H1 (cell line): ENCODE data around the gene DPYD. TPM values are rescaled to one million over a fixed set of nuclear protein-coding genes. Genes with fewer than 3 reads are reported as not detected.

Source experiments
- CTCF ChIA-PET: fragments of 300-600 bp; sonication (Branson Sonifier 250); formaldehyde crosslinking; loops from one replicate; lab custom pipeline; 2021; ENCODE audit not compliant: partially characterized antibody; lab: Charles Lee
- POLR2A ChIA-PET: fragments of 300-600 bp; sonication (Branson Sonifier 250); formaldehyde crosslinking; loops from one replicate; lab custom pipeline; 2021; ENCODE audit warnings: inconsistent platforms; ENCODE audit not compliant: partially characterized antibody; lab: Charles Lee
- DNase-seq, 2 experiments: peaks; one replicate each; pipeline versions ENCODE4 v3.0.0 to v3.0.0-alpha.2; 2010 to 2022; ENCODE audit warnings: low spot score in 2 of 2, low read depth in 1 of 2, mixed read lengths in 1 of 2
- FAIRE-seq: peaks from 2 replicates; lab custom pipeline; 2011; peaks lifted over from hg19 to GRCh38; lab: Jason Lieb, UNC
- H2AFZ ChIP-seq: 2 replicates; pipeline ENCODE4 v1.8.1; 2012; ENCODE audit warnings: low read length, inconsistent platforms
- H2AK5ac ChIP-seq: 2 replicates; pipeline ENCODE4 v1.6.1; 2013; ENCODE audit warnings: low read depth, low read length
- H2BK120ac ChIP-seq: replicated peaks from 2 replicates; pipeline ENCODE3; 2013; ENCODE audit warnings: low read depth, low read length, inconsistent platforms
- H2BK12ac ChIP-seq: 2 replicates; pipeline ENCODE4 v1.6.1; 2013; ENCODE audit warnings: low read depth, low read length
- H2BK15ac ChIP-seq: 2 replicates; pipeline ENCODE4 v1.6.1; 2013; ENCODE audit warnings: low read length
- H2BK20ac ChIP-seq: 2 replicates; pipeline ENCODE4 v1.6.1; 2013; ENCODE audit warnings: low read length
- H2BK5ac ChIP-seq: 2 replicates; pipeline ENCODE4 v1.6.1; 2013; ENCODE audit warnings: low read depth, low read length
- H3K14ac ChIP-seq: 2 replicates; pipeline ENCODE4 v1.6.1; 2013; ENCODE audit warnings: inconsistent platforms; ENCODE audit not compliant: insufficient read length
- H3K18ac ChIP-seq: 2 replicates; pipeline ENCODE4 v1.6.1; 2013; ENCODE audit warnings: low read length; ENCODE audit errors: extremely low read depth
- H3K23ac ChIP-seq: 2 replicates; pipeline ENCODE4 v1.6.1; 2013; ENCODE audit warnings: inconsistent platforms; ENCODE audit not compliant: insufficient read length
- H3K23me2 ChIP-seq: 2 replicates; pipeline ENCODE4 v1.6.1; 2013; ENCODE audit warnings: low read depth, low read length
- H3K27ac ChIP-seq: 2 replicates; pipeline ENCODE4 v1.6.1; 2011; ENCODE audit warnings: low read depth, low read length, inconsistent platforms
- H3K27me3 ChIP-seq, 4 experiments: replicated peaks in 1 of 4; 1 replicate in 1 of 4; 2 replicates in 3 of 4; pipeline versions ENCODE4 v1.6.1 to v1.8.1; 2011 to 2013; ENCODE audit warnings: low read length in 3 of 4, mild to moderate bottlenecking in 3 of 4, inconsistent platforms in 2 of 4, mixed read lengths in 2 of 4, moderate library complexity in 1 of 4; ENCODE audit not compliant: control insufficient read depth in 3 of 4, insufficient read depth in 3 of 4; ENCODE audit errors: extremely low read depth in 1 of 4
- H3K36me3 ChIP-seq, 4 experiments: 2 replicates each; pipeline versions ENCODE4 v1.6.1 to v1.8.1; 2011 to 2013; ENCODE audit warnings: mild to moderate bottlenecking in 4 of 4, low read length in 3 of 4, moderate library complexity in 2 of 4, control low read depth in 1 of 4, inconsistent platforms in 1 of 4; ENCODE audit not compliant: insufficient read depth in 4 of 4, control insufficient read depth in 2 of 4
- H3K4ac ChIP-seq: replicated peaks from 2 replicates; pipeline ENCODE3; 2013; ENCODE audit warnings: low read length, low read depth, mixed read lengths, inconsistent platforms; ENCODE audit not compliant: insufficient read length
- H3K4me1 ChIP-seq, 4 experiments: replicated peaks in 1 of 4; 1 replicate in 1 of 4; 2 replicates in 3 of 4; pipeline versions ENCODE4 v1.6.1 to v1.8.1; 2011 to 2013; ENCODE audit warnings: low read length in 3 of 4, inconsistent platforms in 2 of 4, mixed read lengths in 1 of 4; ENCODE audit not compliant: insufficient read depth in 4 of 4, control insufficient read depth in 3 of 4
- H3K4me2 ChIP-seq, 2 experiments: 2 replicates each; pipeline versions ENCODE4 v1.6.1 to v1.8.1; 2011 to 2013; ENCODE audit warnings: low read depth in 2 of 2, low read length in 2 of 2, control low read depth in 1 of 2, inconsistent platforms in 1 of 2, mild to moderate bottlenecking in 1 of 2; ENCODE audit not compliant: insufficient read depth in 1 of 2
- H3K4me3 ChIP-seq, 4 experiments: fragments of 200-600, 300-600 bp in 1 of 4; sonication (generic), shearing (Covaris generic), sonication (Bioruptor Twin) in 1 of 4; 2 replicates each; pipeline versions ENCODE4 v1.5.1 to v1.8.1; 2011 to 2016; ENCODE audit warnings: low read length in 4 of 4, low read depth in 3 of 4, control low read depth in 2 of 4, inconsistent platforms in 2 of 4, mild to moderate bottlenecking in 2 of 4, mixed read lengths in 1 of 4, moderate library complexity in 1 of 4; ENCODE audit not compliant: insufficient read depth in 2 of 4; ENCODE audit errors: extremely low read depth in 1 of 4
- H3K56ac ChIP-seq: replicated peaks from 2 replicates; pipeline ENCODE3; 2013; ENCODE audit warnings: low read depth, mild to moderate bottlenecking, mixed read lengths, low read length, inconsistent platforms; ENCODE audit not compliant: insufficient read length
- H3K79me1 ChIP-seq: 2 replicates; pipeline ENCODE4 v1.6.1; 2013; ENCODE audit warnings: low read depth, low read length, control low read depth
- H3K79me2 ChIP-seq, 2 experiments: 2 replicates each; pipeline versions ENCODE4 v1.6.1 to v1.8.1; 2012 to 2013; ENCODE audit warnings: low read length in 2 of 2, mild to moderate bottlenecking in 2 of 2, inconsistent platforms in 1 of 2; ENCODE audit not compliant: insufficient read depth in 2 of 2, control insufficient read depth in 1 of 2
- H3K9ac ChIP-seq, 4 experiments: replicated peaks in 1 of 4; 1 replicate in 1 of 4; 2 replicates in 3 of 4; pipeline versions ENCODE4 v1.6.1 to v1.8.1; 2011 to 2013; ENCODE audit warnings: low read depth in 3 of 4, low read length in 3 of 4, control low read depth in 2 of 4, mild to moderate bottlenecking in 2 of 4, moderate library complexity in 2 of 4, inconsistent platforms in 1 of 4; ENCODE audit errors: extremely low read depth in 1 of 4
- H3K9me3 ChIP-seq, 2 experiments: 2 replicates each; pipeline versions ENCODE4 v1.6.1 to v1.8.1; 2012 to 2013; ENCODE audit warnings: mild to moderate bottlenecking in 2 of 2, moderate library complexity in 2 of 2, control low read depth in 1 of 2, inconsistent platforms in 1 of 2, low read depth in 1 of 2, low read length in 1 of 2, mixed read lengths in 1 of 2; ENCODE audit not compliant: insufficient read depth in 2 of 2
- H4K20me1 ChIP-seq, 2 experiments: replicated peaks in 1 of 2; 2 replicates each; pipeline versions ENCODE3 to v1.8.1; 2011 to 2013; ENCODE audit warnings: inconsistent platforms in 2 of 2, low read length in 2 of 2, mild to moderate bottlenecking in 1 of 2; ENCODE audit not compliant: insufficient read depth in 2 of 2, control insufficient read depth in 1 of 2
- H4K5ac ChIP-seq: 2 replicates; pipeline ENCODE4 v1.6.1; 2013; ENCODE audit warnings: low read length, low read depth, mixed read lengths, inconsistent platforms; ENCODE audit not compliant: insufficient read length
- H4K8ac ChIP-seq: 2 replicates; pipeline ENCODE4 v1.8.0; 2013; ENCODE audit warnings: mild to moderate bottlenecking, moderate library complexity, low read length, inconsistent platforms; ENCODE audit not compliant: insufficient read depth; ENCODE audit errors: extremely low read depth
- H4K91ac ChIP-seq: replicated peaks from 2 replicates; pipeline ENCODE3; 2013; ENCODE audit warnings: low read length, mixed read lengths, inconsistent platforms; ENCODE audit not compliant: insufficient read length
- ASH2L ChIP-seq: fragments of 200-600, 300-600 bp; sonication (generic); IDR thresholded peaks from one replicate; pipeline ENCODE4 v1.7.1; 2017; ENCODE audit warnings: low read length
- SUZ12 ChIP-seq: fragments of 200-600 bp; sonication (generic); IDR thresholded peaks from 2 replicates; pipeline ENCODE4 v1.6.1; 2012; ENCODE audit warnings: mild to moderate bottlenecking, inconsistent platforms, low read length, moderate library complexity, mixed read lengths
- polyA plus RNA-seq, 7 experiments: library from polyadenylated mRNA; depleted of rRNA in 3 of 7; stranded (reverse) in 5 of 7; unstranded in 2 of 7; fragments of >200 nt in 5 of 7; fragments of 200-250 nt in 2 of 7; gene quantifications; 1 replicate in 5 of 7; 2 replicates in 1 of 7; 4 replicates in 1 of 7; pipeline versions ENCODE4 v1.2.1 to v1.2.3, GENCODE V29; 2011 to 2013; ENCODE audit warnings: missing spikeins in 2 of 7, mixed read lengths in 2 of 7
- total RNA-seq: library from RNA; stranded (reverse); fragmentation: NEBNext Ultra II Directional; extraction: Animal tissue kit (Norgen Biotek cat#: 25700); gene quantifications from 2 replicates; pipeline ENCODE4 v1.2.1, GENCODE V29; 2021

The DPYD gene
- total and polyA plus RNA-seq, 2 of the 8 experiments (the other 6 are each of a cell fraction or from before 2014, with no cell fraction given), result 0.29 to 0.73 TPM

DNA sequence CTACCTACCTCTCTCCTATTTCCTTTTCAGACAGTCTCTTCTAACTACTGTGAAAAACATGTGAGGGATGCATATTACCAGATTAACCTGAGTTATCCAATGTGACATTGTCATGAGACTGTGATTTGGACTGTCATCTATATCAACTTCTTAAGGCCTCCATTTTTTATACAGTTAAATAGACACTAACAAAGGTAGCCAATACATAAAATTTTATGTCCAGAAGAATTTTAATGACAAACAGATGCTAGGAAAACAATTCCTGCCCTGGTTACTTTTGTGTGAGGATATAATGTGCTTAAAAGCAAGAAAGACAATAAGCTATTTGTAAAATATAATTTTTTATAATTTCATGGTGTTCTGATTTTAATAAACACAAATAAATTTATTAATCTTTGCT, 136.2 kb downstream of the DPYD start:
- H3K56ac ChIP-seq, result no peak overlapping the region
- H3K18ac ChIP-seq, result no peak overlapping the region
- no peak overlapping the region for H2BK5ac ChIP-seq
- H3K9me3 ChIP-seq, result no peaks in the 10 kb centered on the region
- no peak overlapping the region for H3K14ac ChIP-seq
- H2BK120ac ChIP-seq, result no peak overlapping the region
- H3K36me3 ChIP-seq, result no peaks in the 10 kb centered on the region
- no peak overlapping the region for H3K9ac ChIP-seq
- no peak overlapping the region for H3K4me2 ChIP-seq
- H4K91ac ChIP-seq, result no peak overlapping the region
- no peaks in the 10 kb centered on the region for H3K79me1 ChIP-seq
- no peak for FAIRE-seq
- H3K27ac ChIP-seq, result no peak overlapping the region
- no peak overlapping the region for H4K5ac ChIP-seq
- POLR2A ChIA-PET, result no interaction called here
- no peak overlapping the region for H3K4ac ChIP-seq
- no peak for TF ChIP-seq SUZ12
- TF ChIP-seq ASH2L, result no peak
- H2BK15ac ChIP-seq, result no peak overlapping the region
- H3K4me3 ChIP-seq, result no peak overlapping the region
- CTCF ChIA-PET, result no interaction called here
- H2AFZ ChIP-seq, result no peak overlapping the region
- no peaks in the 10 kb centered on the region for H4K20me1 ChIP-seq
- no peak overlapping the region for H4K8ac ChIP-seq
- H3K23ac ChIP-seq, result no peak overlapping the region
- no peaks in the 10 kb centered on the region for H3K4me1 ChIP-seq
- no peak for DNase-seq
- H3K27me3 ChIP-seq, result no peaks in the 10 kb centered on the region
- H3K79me2 ChIP-seq, result no peaks in the 10 kb centered on the region
- H3K23me2 ChIP-seq, result no peaks in the 10 kb centered on the region
- H2AK5ac ChIP-seq, result no peak overlapping the region
- H2BK20ac ChIP-seq, result no peak overlapping the region
- no peak overlapping the region for H2BK12ac ChIP-seq
